AG04449 (cell line): ENCODE results near the gene TMPRSS3.

Source experiments
- CTCF ChIA-PET: fragments of 350-600 bp; formaldehyde crosslinking; extraction: SDS; loops from one replicate; lab custom pipeline; 2021; ENCODE audit warnings: antibody characterized with exemption; lab: Yijun Ruan, JAX
- POLR2A ChIA-PET: fragments of 400-600, 350-600 bp; formaldehyde crosslinking; extraction: SDS; loops from one replicate; lab custom pipeline; 2020; ENCODE audit warnings: antibody characterized with exemption, inconsistent platforms; lab: Yijun Ruan, JAX
- DNase-seq: peaks from one replicate; pipeline ENCODE4 v3.0.0-alpha.2; 2010; ENCODE audit warnings: low read depth, low spot score
- H3K4me3 ChIP-seq: 2 replicates; pipeline ENCODE4 v1.5.1; 2011; ENCODE audit warnings: low read depth, mild to moderate bottlenecking, control low read depth, low read length
- TF ChIP-seq, protein P1 (sequence below): IDR thresholded peaks from one replicate; pipeline ENCODE4 v1.5.1; 2011; ENCODE audit warnings: mild to moderate bottlenecking, moderate library complexity, low read length, control low read depth, inconsistent platforms; ENCODE audit not compliant: insufficient read depth; ENCODE audit errors: missing control alignments

The TMPRSS3 gene

DNA sequence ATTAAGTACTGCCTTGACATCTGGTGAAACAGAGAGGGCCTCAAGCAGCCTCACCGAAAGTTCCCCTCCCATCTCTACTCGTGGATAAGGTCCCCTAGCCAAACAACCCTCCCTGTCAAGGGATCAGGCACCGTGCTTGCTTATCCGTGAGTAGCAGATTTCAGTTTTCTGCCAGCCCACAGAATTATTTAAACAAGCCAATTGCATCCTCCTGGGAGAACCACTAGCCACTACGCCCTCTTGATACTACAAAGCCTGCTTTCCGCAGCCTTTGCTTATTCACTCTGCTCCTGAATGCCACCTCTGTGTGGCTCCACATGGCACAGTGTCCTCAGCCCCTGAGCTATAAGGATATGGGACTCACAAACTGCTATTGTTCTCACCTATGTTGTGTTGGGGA, 39.2 kb downstream of the TMPRSS3 start:
- DNase-seq: no peak
- TF ChIP-seq, protein P1, sequence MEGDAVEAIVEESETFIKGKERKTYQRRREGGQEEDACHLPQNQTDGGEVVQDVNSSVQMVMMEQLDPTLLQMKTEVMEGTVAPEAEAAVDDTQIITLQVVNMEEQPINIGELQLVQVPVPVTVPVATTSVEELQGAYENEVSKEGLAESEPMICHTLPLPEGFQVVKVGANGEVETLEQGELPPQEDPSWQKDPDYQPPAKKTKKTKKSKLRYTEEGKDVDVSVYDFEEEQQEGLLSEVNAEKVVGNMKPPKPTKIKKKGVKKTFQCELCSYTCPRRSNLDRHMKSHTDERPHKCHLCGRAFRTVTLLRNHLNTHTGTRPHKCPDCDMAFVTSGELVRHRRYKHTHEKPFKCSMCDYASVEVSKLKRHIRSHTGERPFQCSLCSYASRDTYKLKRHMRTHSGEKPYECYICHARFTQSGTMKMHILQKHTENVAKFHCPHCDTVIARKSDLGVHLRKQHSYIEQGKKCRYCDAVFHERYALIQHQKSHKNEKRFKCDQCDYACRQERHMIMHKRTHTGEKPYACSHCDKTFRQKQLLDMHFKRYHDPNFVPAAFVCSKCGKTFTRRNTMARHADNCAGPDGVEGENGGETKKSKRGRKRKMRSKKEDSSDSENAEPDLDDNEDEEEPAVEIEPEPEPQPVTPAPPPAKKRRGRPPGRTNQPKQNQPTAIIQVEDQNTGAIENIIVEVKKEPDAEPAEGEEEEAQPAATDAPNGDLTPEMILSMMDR: no peak
- CTCF ChIA-PET: no interaction called here
- POLR2A ChIA-PET: no interaction called here
- no peak overlapping the region for H3K4me3 ChIP-seq

GRCh38 chr21:42356046-42356445, 39.8 kb downstream of the TMPRSS3 start:
- no peak for DNase-seq
- TF ChIP-seq, protein P1: no peak
- POLR2A ChIA-PET: no interaction called here
- CTCF ChIA-PET: no interaction called here
- H3K4me3 ChIP-seq: no peak overlapping the region

GRCh38 chr21:42353623-42354022, 42.2 kb downstream of the TMPRSS3 start:
- POLR2A ChIA-PET: no interaction called here
- H3K4me3 ChIP-seq: no peak overlapping the region
- no peak for DNase-seq
- CTCF ChIA-PET: no interaction called here
- TF ChIP-seq, protein P1: no peak

GRCh38 chr21:42352441-42353095, 43.3 kb downstream of the TMPRSS3 start:
- CTCF ChIA-PET: no interaction called here
- TF ChIP-seq, protein P1: no peak
- H3K4me3 ChIP-seq: no peak overlapping the region
- POLR2A ChIA-PET: no interaction called here
- DNase-seq: no peak

DNA sequence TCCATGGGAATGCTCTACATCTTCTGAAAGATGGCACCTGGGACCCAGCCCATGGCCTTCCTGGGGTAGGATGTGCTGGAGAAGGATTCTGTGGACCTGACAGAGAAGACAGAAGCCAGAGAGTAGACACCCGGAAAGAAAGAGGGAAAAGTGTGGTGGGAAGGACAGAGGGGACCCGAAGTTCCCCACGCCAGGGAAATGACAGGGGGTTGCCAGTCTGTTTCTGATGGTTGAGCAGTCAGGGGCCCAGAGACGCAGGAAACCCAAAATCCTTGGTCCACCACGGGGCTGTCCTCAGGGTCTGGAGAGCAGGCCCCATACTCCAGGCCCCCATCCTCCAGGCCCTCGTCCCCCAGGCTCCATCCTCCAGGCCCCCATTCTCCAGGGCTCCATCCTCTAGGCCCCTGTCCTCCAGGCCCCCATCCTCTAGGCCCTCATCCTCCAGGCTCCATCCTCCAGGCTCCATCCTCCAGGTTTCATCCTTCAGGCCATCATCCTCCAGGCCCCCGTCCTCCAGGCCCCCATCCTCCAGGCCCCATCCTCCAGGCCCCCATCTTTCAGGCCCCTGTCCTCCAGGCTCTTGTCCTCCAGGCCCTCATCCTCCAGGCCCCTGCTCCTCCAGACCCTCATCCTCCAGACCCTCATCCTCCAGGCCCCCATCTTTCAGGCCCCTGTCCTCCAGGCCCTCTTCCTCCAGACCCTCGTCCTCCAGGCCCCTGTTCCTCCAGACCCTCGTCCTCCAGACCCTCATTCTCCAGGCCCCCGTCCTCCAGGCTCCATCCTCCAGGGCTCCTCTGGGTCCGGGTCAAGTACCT, 44.0 kb downstream of the TMPRSS3 start:
- ChIA-PET POLR2A (no interaction called here), CTCF (no interaction called here)
- no peak for DNase-seq
- no peak overlapping the region for H3K4me3 ChIP-seq
- TF ChIP-seq, protein P1: no peak

DNA sequence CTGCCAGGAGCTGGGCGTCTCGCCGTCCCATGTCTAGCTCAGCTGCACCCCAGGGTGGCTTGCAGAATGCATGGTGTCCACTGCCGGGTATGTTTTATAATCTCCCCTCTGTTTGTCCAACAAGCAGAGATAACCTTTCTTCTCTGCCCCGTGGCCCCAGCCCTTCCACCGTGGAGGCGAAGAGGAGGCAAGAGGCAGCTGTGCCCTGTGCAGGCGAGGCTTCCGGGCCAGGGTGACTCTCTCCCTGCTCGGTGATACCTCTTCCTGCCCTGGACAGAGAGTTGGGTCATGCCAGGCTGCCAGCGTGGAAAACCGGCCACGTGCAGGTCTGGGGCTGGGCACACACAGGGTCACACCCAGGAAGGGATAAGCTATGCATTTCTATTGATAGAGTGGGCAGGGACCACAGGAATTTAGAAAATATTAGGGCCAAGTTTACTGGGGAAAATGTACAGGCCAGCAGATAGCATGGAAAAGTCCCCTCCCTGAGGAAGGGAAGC, 44.9 kb downstream of the TMPRSS3 start, which contains the start of gene TFF2:
Gene TFF2, minus strand, starts transcription at position 68 of the 500 bp plus-strand sequence. Its CDS starts 37 bp downstream, at position 31.
- no peak for DNase-seq
- CTCF ChIA-PET: no interaction called here
- POLR2A ChIA-PET: no interaction called here
- TF ChIP-seq, protein P1: no peak
- H3K4me3 ChIP-seq: no peak within 1 kb of the TSS
